Karpas-422 (cell line): ENCODE data around the gene KRTAP12-2. TPM values are rescaled to one million over a fixed set of nuclear protein-coding genes. Genes with fewer than 3 reads are reported as not detected.

Source experiments
- DNase-seq: peaks from one replicate; pipeline ENCODE4 v3.0.0-alpha.2; 2015
- H2AFZ ChIP-seq: fragments of 200-600 bp; sonication (generic); 2 replicates; pipeline ENCODE4 v1.6.1; 2014; ENCODE audit warnings: antibody characterized with exemption, low read length, mixed read lengths
- H3K27ac ChIP-seq: fragments of 200-600 bp; sonication (generic); 2 replicates; pipeline ENCODE4 v1.5.1; 2014; ENCODE audit warnings: mild to moderate bottlenecking, low read length, moderate library complexity
- H3K27me3 ChIP-seq: fragments of 200-600 bp; sonication (generic); 2 replicates; pipeline ENCODE4 v1.6.1; 2014; ENCODE audit warnings: low read length, mixed read lengths
- H3K36me3 ChIP-seq: fragments of 200-600 bp; sonication (generic); 2 replicates; pipeline ENCODE4 v1.6.1; 2014; ENCODE audit warnings: low read length, mixed read lengths; ENCODE audit not compliant: insufficient read depth
- H3K4me1 ChIP-seq: fragments of 200-600 bp; sonication (generic); 2 replicates; pipeline ENCODE4 v1.6.1; 2014; ENCODE audit warnings: mild to moderate bottlenecking, low read length, mixed read lengths
- H3K4me2 ChIP-seq: fragments of 200-600 bp; sonication (generic); 2 replicates; pipeline ENCODE4 v1.6.1; 2014; ENCODE audit warnings: low read length, low read depth, mild to moderate bottlenecking; ENCODE audit not compliant: poor library complexity, severe bottlenecking
- H3K4me3 ChIP-seq: fragments of 200-600 bp; sonication (generic); 2 replicates; pipeline ENCODE4 v1.5.1; 2014; ENCODE audit warnings: mild to moderate bottlenecking, antibody characterized with exemption, low read length, mixed read lengths
- H3K79me2 ChIP-seq: fragments of 200-600 bp; sonication (generic); 2 replicates; pipeline ENCODE4 v1.6.1; 2014; ENCODE audit warnings: mild to moderate bottlenecking, low read length, mixed read lengths
- H3K9ac ChIP-seq: fragments of 200-600 bp; sonication (generic); 2 replicates; pipeline ENCODE4 v1.6.0; 2014; ENCODE audit warnings: low read length
- H3K9me2 ChIP-seq: fragments of 200-600 bp; sonication (generic), shearing (Covaris generic); replicated peaks from 2 replicates; pipeline ENCODE4 v1.6.0; 2014; ENCODE audit warnings: mild to moderate bottlenecking, low read length, moderate library complexity; ENCODE audit not compliant: insufficient read depth
- H3K9me3 ChIP-seq: fragments of 300-700, 200-600 bp; sonication (generic); 2 replicates; pipeline ENCODE4 v1.6.1; 2014; ENCODE audit warnings: low read length, mixed read lengths
- H4K20me1 ChIP-seq: fragments of 200-600 bp; sonication (generic); 2 replicates; pipeline ENCODE4 v1.6.1; 2014; ENCODE audit warnings: mild to moderate bottlenecking, antibody characterized with exemption, low read length, low read depth; ENCODE audit not compliant: insufficient read depth
- total RNA-seq: library from RNA; depleted of rRNA; stranded (reverse); fragments of >200 nt; shearing (Covaris generic); gene quantifications from 2 replicates; pipeline ENCODE4 v1.2.3, GENCODE V29; 2014; ENCODE audit warnings: low replicate concordance; rRNA removed

KRTAP12-2 gene, protein sequence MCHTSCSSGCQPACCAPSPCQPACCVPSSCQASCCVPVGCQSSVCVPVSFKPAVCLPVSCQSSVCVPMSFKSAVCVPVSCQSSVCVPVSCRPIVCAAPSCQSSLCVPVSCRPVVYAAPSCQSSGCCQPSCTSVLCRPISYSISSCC
- not detected in 2 replicates for total RNA-seq

DNA sequence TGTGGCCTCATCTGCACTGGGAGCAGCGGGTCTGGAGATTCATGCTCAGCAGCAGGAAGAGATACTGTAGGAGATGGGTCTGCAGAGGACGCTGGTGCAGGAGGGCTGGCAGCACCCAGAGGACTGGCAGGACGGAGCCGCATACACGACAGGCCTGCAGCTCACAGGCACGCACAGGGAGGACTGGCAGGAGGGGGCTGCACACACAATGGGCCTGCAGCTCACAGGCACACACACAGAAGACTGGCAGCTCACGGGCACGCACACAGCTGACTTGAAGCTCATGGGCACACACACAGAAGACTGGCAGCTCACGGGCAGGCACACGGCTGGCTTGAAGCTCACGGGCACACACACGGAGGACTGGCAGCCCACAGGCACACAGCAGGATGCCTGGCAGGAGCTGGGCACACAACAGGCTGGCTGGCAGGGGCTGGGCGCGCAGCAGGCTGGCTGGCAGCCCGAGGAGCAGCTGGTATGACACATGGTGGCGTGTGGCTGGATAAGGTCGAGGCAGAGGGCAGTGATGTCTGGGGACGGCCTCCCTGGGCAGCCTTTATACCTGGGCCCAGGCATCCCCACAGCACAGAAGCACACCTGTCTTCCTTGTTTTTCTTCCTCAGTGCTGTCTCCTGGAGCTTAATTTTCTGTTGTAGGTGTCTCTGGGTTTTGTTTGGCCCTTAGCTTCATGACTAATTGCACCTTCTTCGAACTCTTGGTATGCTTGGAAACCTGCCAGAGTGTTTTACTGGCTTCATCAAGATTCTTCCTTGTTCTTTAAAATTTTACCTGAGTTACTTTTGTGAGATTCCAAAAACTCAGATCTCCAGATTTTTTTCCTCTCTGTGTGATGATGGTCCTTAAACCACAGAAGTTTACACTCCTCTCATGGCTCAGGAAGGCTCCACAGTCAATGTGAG is at the start of gene KRTAP12-2:
TSS of gene KRTAP12-2 (minus strand) at position 527 of the 920 bp plus-strand sequence. CDS start at position 486, 41 bp downstream.
- Histone ChIP-seq H3K27me3 (no peaks in the 10 kb centered on the region), H3K4me2 (no peak within 1 kb of the TSS), H3K27ac (no peak within 1 kb of the TSS), H3K9me3 (peaks cover 17% of the 10 kb centered on the region), H3K4me1 (no peaks in the 10 kb centered on the region), H4K20me1 (no peaks in the 10 kb centered on the region), H3K9ac (no peak within 1 kb of the TSS), H3K36me3 (no peaks in the 10 kb centered on the region), H3K9me2 (no peaks in the 10 kb centered on the region), H3K79me2 (no peaks in the 10 kb centered on the region), H2AFZ (no peak within 1 kb of the TSS), H3K4me3 (no peak within 1 kb of the TSS)
- no peak for DNase-seq

DNA sequence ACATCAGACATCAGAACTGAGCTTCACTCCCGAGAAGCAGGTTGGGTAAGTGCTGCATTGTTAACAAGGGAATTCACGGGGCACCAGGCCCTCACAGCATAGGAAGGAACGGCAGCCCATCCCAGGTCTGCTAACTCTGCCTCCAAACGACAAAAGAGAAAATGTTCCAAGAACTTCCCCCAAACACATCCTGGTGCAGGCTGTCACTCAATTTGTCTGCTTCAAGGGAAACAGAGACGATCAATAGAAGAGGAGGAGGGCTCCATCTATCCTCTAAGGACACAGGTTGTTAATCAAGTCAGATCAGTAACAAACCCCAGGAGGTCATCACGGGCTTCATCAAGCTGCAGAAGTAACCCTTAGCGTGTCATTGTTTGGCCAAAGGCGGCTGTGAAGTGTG is 48.2 kb upstream of the KRTAP12-2 start:
- Histone ChIP-seq H3K4me1 (0 out of 2 replicates have a peak, but pooled peaks cover 2% of the 10 kb centered on the region), H3K36me3 (no peaks in the 10 kb centered on the region), H3K27me3 (no peaks in the 10 kb centered on the region), H4K20me1 (no peaks in the 10 kb centered on the region), H3K4me3 (no peak overlapping the region), H3K4me2 (no peak overlapping the region), H3K79me2 (no peaks in the 10 kb centered on the region), H3K9ac (no peak overlapping the region), H3K9me3 (no peaks in the 10 kb centered on the region), H3K9me2 (no peaks in the 10 kb centered on the region), H3K27ac (no peak overlapping the region), H2AFZ (no peak overlapping the region)
- DNase-seq: no peak

GRCh38 chr21:44713846-44714245 is 47.1 kb upstream of the KRTAP12-2 start:
- Histone ChIP-seq H2AFZ (no peak overlapping the region), H3K4me2 (no peak overlapping the region), H3K4me3 (no peak overlapping the region), H4K20me1 (no peaks in the 10 kb centered on the region), H3K27me3 (no peaks in the 10 kb centered on the region), H3K9ac (no peak overlapping the region), H3K4me1 (0 out of 2 replicates have a peak, but pooled peaks cover 2% of the 10 kb centered on the region), H3K36me3 (no peaks in the 10 kb centered on the region), H3K9me3 (no peaks in the 10 kb centered on the region), H3K9me2 (no peaks in the 10 kb centered on the region), H3K27ac (no peak overlapping the region), H3K79me2 (no peaks in the 10 kb centered on the region)
- no peak for DNase-seq

DNA sequence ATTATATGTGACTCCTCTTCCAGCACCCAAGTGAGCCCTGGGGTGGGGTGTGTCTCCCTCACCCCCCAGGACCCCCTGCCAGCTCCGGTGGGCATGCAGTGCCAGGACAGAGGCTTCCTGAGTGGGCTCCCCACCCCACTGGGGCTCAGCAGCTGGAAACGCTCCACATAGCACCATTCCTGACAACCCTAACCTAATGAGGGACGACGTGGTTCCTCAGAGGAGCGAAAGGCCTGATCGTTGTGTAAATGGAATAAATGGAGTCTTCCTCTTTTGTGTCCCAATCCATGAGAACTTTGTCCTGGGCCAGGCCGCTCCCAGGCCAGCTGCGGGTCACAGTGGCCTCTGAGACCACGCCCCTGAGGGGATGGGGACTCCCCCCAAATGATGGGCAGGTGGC is 46.4 kb upstream of the KRTAP12-2 start:
- H3K4me2 ChIP-seq: no peak overlapping the region
- no peaks in the 10 kb centered on the region for H3K36me3 ChIP-seq
- H3K27me3 ChIP-seq: no peaks in the 10 kb centered on the region
- no peaks in the 10 kb centered on the region for H3K79me2 ChIP-seq
- H2AFZ ChIP-seq: no peak overlapping the region
- H3K27ac ChIP-seq: no peak overlapping the region
- no peaks in the 10 kb centered on the region for H4K20me1 ChIP-seq
- H3K4me3 ChIP-seq: no peak overlapping the region
- H3K9me3 ChIP-seq: no peaks in the 10 kb centered on the region
- no peaks in the 10 kb centered on the region for H3K9me2 ChIP-seq
- no peak for DNase-seq
- no peak overlapping the region for H3K9ac ChIP-seq
- 0 out of 2 replicates have a peak, but pooled peaks cover 2% of the 10 kb centered on the region for H3K4me1 ChIP-seq

DNA sequence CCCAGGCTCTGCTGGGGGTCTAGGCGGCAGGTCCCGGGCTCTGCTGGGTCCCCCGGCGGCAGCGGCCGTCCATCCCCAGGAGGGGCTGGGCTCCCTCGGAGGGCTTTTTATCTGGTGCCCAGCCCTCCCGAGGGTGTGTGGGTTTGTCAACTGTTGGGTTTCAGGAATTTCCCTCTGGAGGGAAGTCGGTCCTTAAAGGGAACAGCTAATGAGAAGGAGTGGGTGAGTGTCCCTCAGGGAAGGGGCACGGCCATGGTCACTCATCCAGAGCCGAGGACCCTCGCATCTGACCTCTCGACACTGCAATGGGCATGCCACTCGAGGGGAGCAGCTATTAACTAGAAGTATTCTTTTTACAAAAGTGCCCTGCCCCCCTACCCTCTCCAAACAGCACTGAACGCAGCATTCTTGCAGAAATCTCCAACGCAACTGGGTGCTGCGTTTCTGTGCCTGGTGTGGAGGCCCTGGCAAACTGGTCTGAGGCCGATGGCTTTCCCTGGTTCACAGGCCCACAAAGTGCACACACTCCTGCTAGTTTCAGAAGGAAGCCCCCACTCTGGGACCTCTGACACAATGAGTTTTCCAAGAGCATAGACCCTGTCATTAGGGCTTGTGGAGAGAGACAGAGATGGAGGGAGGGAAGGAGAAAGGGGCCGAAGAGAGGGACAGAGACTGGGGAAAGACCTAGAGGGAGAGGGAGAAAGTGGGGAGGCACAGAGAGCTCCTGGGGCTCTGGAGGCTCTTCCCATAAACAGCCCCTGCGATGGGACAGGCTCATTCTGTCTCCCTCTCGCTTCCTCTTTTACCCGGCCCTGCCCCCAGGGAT is 45.7 kb upstream of the KRTAP12-2 start:
- Histone ChIP-seq H2AFZ (no peak overlapping the region), H3K9me2 (no peaks in the 10 kb centered on the region), H3K36me3 (no peaks in the 10 kb centered on the region), H3K27me3 (no peaks in the 10 kb centered on the region), H3K4me2 (no peak overlapping the region), H4K20me1 (no peaks in the 10 kb centered on the region), H3K4me1 (0 out of 2 replicates have a peak, but pooled peaks cover 2% of the 10 kb centered on the region), H3K9me3 (no peaks in the 10 kb centered on the region), H3K9ac (no peak overlapping the region), H3K79me2 (no peaks in the 10 kb centered on the region), H3K27ac (no peak overlapping the region), H3K4me3 (no peak overlapping the region)
- no peak for DNase-seq

GRCh38 chr21:44711327-44712202 is 44.8 kb upstream of the KRTAP12-2 start, which contains the start of gene TSPEAR:
TSS of gene TSPEAR (minus strand) at chr21:44711572. CDS start at chr21:44711514, 58 bp downstream.
- Histone ChIP-seq H3K9ac (no peak within 1 kb of the TSS), H4K20me1 (no peaks in the 10 kb centered on the region), H3K79me2 (no peaks in the 10 kb centered on the region), H2AFZ (no peak within 1 kb of the TSS), H3K4me2 (no peak within 1 kb of the TSS), H3K4me3 (no peak within 1 kb of the TSS), H3K27me3 (no peaks in the 10 kb centered on the region), H3K36me3 (no peaks in the 10 kb centered on the region), H3K9me3 (no peaks in the 10 kb centered on the region), H3K27ac (no peak within 1 kb of the TSS), H3K9me2 (no peaks in the 10 kb centered on the region), H3K4me1 (0 out of 2 replicates have a peak, but pooled peaks cover 2% of the 10 kb centered on the region)
- DNase-seq: no peak

- Histone ChIP-seq H3K4me3 (no peak overlapping the region), H4K20me1 (no peaks in the 10 kb centered on the region), H3K4me2 (no peak overlapping the region), H3K27me3 (no peaks in the 10 kb centered on the region), H3K79me2 (no peaks in the 10 kb centered on the region), H3K9me2 (no peaks in the 10 kb centered on the region), H3K4me1 (0 out of 2 replicates have a peak, but pooled peaks cover 2% of the 10 kb centered on the region), H3K9ac (no peak overlapping the region), H3K9me3 (no peaks in the 10 kb centered on the region), H2AFZ (no peak overlapping the region), H3K27ac (no peak overlapping the region), H3K36me3 (no peaks in the 10 kb centered on the region)
- no peak for DNase-seq
Observed at GRCh38 chr21:44710756-44711326, 44.1 kb upstream of the KRTAP12-2 start.
